ENCODE data around the gene PARP16.

Gene PARP16

DNA sequence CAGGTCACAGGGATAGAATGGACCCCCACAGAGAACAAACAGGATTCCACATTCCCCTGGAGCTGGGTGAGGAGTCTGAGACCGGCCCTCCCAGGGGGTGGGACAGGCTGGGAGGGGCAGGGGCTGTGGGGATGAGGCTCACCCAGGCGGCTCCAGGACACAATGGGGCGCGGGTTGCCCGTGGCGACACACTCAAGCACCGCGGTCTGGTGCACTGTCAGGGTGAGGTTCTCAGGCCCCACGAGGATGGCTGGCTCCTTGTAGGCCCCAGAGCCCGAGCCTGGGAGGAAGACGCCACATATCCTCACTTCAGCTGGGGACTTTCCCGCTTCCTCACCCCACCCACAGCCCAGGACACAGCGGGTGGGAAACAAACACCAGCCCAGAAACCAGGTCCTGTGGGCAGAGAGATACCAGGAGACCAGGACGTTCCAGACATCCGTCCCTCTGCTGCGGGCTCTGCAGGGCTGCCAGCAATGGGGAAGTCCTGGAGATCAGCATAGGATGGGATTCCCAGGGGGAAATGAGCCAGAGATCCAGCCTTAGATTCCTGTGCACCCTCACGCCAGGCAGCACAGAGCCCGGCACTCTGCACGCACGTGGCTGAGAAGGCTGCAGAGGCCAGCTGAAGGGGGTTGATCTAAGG, 48.0 kb upstream of the PARP16 start (continued):
- TF ChIP-seq, protein P1, sequence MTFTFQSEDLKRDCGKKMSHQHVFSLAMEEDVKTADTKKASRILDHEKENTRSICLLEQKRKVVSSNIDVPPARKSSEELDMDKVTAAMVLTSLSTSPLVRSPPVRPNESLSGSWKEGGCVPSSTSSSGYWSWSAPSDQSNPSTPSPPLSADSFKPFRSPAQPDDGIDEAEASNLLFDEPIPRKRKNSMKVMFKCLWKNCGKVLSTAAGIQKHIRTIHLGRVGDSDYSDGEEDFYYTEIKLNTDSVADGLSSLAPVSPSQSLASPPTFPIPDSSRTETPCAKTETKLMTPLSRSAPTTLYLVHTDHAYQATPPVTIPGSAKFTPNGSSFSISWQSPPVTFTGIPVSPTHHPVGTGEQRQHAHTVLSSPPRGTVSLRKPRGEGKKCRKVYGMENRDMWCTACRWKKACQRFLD (tag by site-specific recombination; IDR thresholded peaks at IDR 0.05) = no peak
- TF ChIP-seq ZNF510 (tag by site-specific recombination; IDR thresholded peaks at IDR 0.05; ENCODE audit: insufficient replicate concordance) (no peak), ZNF155 (tag by site-specific recombination; IDR thresholded peaks at IDR 0.05) (no peak), BCL11B (tag by site-specific recombination; IDR thresholded peaks at IDR 0.05; ENCODE audit: low read depth) (no peak), WT1 (tag by site-specific recombination; IDR thresholded peaks at IDR 0.05) (no peak), ZNF792 (tag by site-specific recombination; IDR thresholded peaks at IDR 0.05) (no peak), ZNF121 (tag by site-specific recombination; IDR thresholded peaks at IDR 0.05) (no peak), FEZF1 (tag by site-specific recombination; IDR thresholded peaks at IDR 0.05) (no peak), ZNF148 (tag by site-specific recombination; IDR thresholded peaks at IDR 0.05; ENCODE audit: borderline replicate concordance) (no peak), ZNF707 (tag by site-specific recombination; IDR thresholded peaks at IDR 0.05) (no peak), ZFHX2 (tag by site-specific recombination; conservative IDR thresholded peaks at IDR 0.05) (peak; percentile 34), ZNF555 (tag by site-specific recombination; conservative IDR thresholded peaks at IDR 0.05) (no peak), ZNF677 (tag by site-specific recombination; IDR thresholded peaks at IDR 0.05) (no peak), ZNF324 (tag by site-specific recombination; IDR thresholded peaks at IDR 0.05) (no peak)

DNA sequence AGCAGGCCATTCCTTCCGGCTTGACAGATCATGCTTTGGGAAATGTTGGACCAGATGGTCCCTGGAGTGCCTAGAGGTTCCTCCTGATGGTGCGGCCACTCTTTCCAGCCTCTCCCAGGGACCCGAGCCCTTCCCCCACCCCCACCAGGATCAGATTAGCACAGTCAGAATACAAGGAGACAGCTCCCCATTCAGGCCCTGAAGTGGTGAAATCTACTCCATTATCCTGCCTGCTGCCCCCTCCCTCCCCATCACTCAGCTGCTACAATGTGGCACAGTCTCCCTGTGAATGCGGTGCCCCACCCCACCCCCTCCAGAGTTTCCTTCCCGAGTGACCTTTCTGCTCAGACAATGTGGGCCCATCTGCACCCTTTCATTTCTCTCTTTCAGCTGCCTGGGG, 47.2 kb upstream of the PARP16 start:
- H3K27ac ChIP-seq (ENCODE audit: extremely low read depth, low read depth, low read length) = no peak overlapping the region
- no peaks in the 10 kb centered on the region for H3K9me3 ChIP-seq (ENCODE audit: control insufficient read depth, insufficient read depth, low read depth, low read length)
- POLR2A ChIA-PET = no interaction called here
- CTCF ChIA-PET = interaction anchor here (1.3 kb wide), 1 partner anchor 13 kb away, joined by 5 read pairs; no protein-coding TSS in a partner anchor
- H3K4me3 ChIP-seq (ENCODE audit: low read depth, low read length) = no peak overlapping the region
- peaks cover 4% of the 10 kb centered on the region for H3K4me1 ChIP-seq (ENCODE audit: control insufficient read depth, insufficient read depth, low read length)
- no peaks in the 10 kb centered on the region for H3K36me3 ChIP-seq (ENCODE audit: control insufficient read depth in 2 of 2, insufficient read depth in 1 of 2, low read length in 2 of 2)
- TF ChIP-seq, protein P2, sequence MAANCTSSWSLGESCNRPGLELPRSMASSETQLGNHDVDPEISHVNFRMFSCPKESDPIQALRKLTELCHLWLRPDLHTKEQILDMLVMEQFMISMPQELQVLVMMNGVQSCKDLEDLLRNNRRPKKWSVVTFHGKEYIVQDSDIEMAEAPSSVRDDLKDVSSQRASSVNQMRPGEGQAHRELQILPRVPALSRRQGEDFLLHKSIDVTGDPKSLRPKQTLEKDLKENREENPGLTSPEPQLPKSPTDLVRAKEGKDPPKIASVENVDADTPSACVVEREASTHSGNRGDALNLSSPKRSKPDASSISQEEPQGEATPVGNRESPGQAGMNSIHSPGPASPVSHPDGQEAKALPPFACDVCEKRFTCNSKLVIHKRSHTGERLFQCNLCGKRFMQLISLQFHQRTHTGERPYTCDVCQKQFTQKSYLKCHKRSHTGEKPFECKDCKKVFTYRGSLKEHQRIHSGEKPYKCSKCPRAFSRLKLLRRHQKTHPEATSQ (tag by site-specific recombination; IDR thresholded peaks at IDR 0.05) = no peak
- TF ChIP-seq ZXDB (tag by site-specific recombination; IDR thresholded peaks at IDR 0.05) (no peak), ZNF596 (tag by site-specific recombination; IDR thresholded peaks at IDR 0.05) (no peak), ZNF416 (tag by site-specific recombination; IDR thresholded peaks at IDR 0.05) (no peak), PRDM10 (tag by site-specific recombination; IDR thresholded peaks at IDR 0.05) (no peak), ZNF169 (tag by site-specific recombination; IDR thresholded peaks at IDR 0.05) (no peak), ZNF280C (tag by site-specific recombination; IDR thresholded peaks at IDR 0.05) (no peak), ZNF510 (tag by site-specific recombination; IDR thresholded peaks at IDR 0.05; ENCODE audit: insufficient replicate concordance) (no peak), ZNF513 (tag by site-specific recombination; IDR thresholded peaks at IDR 0.05) (no peak)
